GM23338 (cell line): Measurements from ENCODE around the gene SLC39A11. TPM values are rescaled to one million over a fixed set of nuclear protein-coding genes. Genes with fewer than 3 reads are reported as not detected.

Source experiments
- CREB1 ChIP-seq: fragments of 250-450 bp; sonication (Bioruptor Pico); IDR thresholded peaks from 2 replicates; pipeline ENCODE4 v1.5.0; 2020; ENCODE audit warnings: low read depth, mild to moderate bottlenecking, moderate library complexity
- CTCF ChIP-seq, 2 experiments: fragments of 200-600 bp in 1 of 2; sonication (generic) in 1 of 2; conservative IDR thresholded peaks; 2 replicates each; pipeline versions ENCODE4 v1.5.1 to v1.6.1; 2016 to 2017; ENCODE audit warnings: antibody characterized with exemption in 2 of 2, low read depth in 2 of 2, mild to moderate bottlenecking in 2 of 2, moderate library complexity in 1 of 2
- ETS1 ChIP-seq: IDR thresholded peaks from 2 replicates; pipeline ENCODE4 v1.6.1; 2016; ENCODE audit warnings: antibody characterized with exemption
- EZH2 ChIP-seq: fragments of 200-600 bp; sonication (generic); IDR thresholded peaks from one replicate; pipeline ENCODE4 v1.8.0; 2017; ENCODE audit warnings: antibody characterized with exemption, mild to moderate bottlenecking, low read depth; ENCODE audit not compliant: unreplicated experiment
- NANOG ChIP-seq: IDR thresholded peaks from 2 replicates; pipeline ENCODE4 v1.6.1; 2016; ENCODE audit warnings: antibody characterized with exemption, borderline replicate concordance
- POLR2AphosphoS5 ChIP-seq: IDR thresholded peaks from 2 replicates; pipeline ENCODE4 v1.6.1; 2016; ENCODE audit warnings: antibody characterized with exemption, low read depth
- ZNF331 ChIP-seq: fragments of 250-450 bp; sonication (Bioruptor Pico); IDR thresholded peaks from 2 replicates; pipeline ENCODE4 v1.5.0; 2020; ENCODE audit warnings: low read depth, mild to moderate bottlenecking, moderate library complexity
- polyA plus RNA-seq: library from polyadenylated mRNA; unstranded; fragments of >200 nt; fragmentation: Nextera tagmentation; extraction: Ambion mirVana; gene quantifications from 2 replicates; pipeline ENCODE4 v1.2.1, GENCODE V29; 2016
- total RNA-seq: library from RNA; depleted of rRNA; stranded (reverse); fragments of >200 nt; shearing (Covaris generic); gene quantifications from 2 replicates; pipeline ENCODE4 v1.2.3, GENCODE V29; 2014
- TF ChIP-seq, protein P1 (sequence below): fragments of 250-450 bp; sonication (Bioruptor Pico); IDR thresholded peaks from 2 replicates; pipeline ENCODE4 v1.5.0; 2020; ENCODE audit warnings: mild to moderate bottlenecking, moderate library complexity

Gene SLC39A11
- total and polyA plus RNA-seq, 2 experiments from 2014 or later = 10.8 to 18.1 TPM

- TF ChIP-seq, protein P1, sequence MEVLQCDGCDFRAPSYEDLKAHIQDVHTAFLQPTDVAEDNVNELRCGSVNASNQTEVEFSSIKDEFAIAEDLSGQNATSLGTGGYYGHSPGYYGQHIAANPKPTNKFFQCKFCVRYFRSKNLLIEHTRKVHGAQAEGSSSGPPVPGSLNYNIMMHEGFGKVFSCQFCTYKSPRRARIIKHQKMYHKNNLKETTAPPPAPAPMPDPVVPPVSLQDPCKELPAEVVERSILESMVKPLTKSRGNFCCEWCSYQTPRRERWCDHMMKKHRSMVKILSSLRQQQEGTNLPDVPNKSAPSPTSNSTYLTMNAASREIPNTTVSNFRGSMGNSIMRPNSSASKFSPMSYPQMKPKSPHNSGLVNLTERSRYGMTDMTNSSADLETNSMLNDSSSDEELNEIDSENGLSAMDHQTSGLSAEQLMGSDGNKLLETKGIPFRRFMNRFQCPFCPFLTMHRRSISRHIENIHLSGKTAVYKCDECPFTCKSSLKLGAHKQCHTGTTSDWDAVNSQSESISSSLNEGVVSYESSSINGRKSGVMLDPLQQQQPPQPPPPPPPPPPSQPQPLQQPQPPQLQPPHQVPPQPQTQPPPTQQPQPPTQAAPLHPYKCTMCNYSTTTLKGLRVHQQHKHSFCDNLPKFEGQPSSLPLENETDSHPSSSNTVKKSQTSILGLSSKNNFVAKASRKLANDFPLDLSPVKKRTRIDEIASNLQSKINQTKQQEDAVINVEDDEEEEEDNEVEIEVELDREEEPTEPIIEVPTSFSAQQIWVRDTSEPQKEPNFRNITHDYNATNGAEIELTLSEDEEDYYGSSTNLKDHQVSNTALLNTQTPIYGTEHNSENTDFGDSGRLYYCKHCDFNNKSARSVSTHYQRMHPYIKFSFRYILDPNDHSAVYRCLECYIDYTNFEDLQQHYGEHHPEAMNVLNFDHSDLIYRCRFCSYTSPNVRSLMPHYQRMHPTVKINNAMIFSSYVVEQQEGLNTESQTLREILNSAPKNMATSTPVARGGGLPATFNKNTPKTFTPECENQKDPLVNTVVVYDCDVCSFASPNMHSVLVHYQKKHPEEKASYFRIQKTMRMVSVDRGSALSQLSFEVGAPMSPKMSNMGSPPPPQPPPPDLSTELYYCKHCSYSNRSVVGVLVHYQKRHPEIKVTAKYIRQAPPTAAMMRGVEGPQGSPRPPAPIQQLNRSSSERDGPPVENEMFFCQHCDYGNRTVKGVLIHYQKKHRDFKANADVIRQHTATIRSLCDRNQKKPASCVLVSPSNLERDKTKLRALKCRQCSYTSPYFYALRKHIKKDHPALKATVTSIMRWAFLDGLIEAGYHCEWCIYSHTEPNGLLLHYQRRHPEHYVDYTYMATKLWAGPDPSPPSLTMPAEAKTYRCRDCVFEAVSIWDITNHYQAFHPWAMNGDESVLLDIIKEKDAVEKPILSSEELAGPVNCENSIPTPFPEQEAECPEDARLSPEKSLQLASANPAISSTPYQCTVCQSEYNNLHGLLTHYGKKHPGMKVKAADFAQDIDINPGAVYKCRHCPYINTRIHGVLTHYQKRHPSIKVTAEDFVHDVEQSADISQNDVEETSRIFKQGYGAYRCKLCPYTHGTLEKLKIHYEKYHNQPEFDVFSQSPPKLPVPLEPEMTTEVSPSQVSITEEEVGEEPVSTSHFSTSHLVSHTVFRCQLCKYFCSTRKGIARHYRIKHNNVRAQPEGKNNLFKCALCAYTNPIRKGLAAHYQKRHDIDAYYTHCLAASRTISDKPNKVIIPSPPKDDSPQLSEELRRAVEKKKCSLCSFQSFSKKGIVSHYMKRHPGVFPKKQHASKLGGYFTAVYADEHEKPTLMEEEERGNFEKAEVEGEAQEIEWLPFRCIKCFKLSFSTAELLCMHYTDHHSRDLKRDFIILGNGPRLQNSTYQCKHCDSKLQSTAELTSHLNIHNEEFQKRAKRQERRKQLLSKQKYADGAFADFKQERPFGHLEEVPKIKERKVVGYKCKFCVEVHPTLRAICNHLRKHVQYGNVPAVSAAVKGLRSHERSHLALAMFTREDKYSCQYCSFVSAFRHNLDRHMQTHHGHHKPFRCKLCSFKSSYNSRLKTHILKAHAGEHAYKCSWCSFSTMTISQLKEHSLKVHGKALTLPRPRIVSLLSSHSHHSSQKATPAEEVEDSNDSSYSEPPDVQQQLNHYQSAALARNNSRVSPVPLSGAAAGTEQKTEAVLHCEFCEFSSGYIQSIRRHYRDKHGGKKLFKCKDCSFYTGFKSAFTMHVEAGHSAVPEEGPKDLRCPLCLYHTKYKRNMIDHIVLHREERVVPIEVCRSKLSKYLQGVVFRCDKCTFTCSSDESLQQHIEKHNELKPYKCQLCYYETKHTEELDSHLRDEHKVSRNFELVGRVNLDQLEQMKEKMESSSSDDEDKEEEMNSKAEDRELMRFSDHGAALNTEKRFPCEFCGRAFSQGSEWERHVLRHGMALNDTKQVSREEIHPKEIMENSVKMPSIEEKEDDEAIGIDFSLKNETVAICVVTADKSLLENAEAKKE (CRISPR knock-in tag) = no peak
- TF ChIP-seq NANOG = no peak
- no peak for TF ChIP-seq EZH2
- no peak for TF ChIP-seq CREB1 (CRISPR knock-in tag)
- TF ChIP-seq POLR2AphosphoS5 = no peak
- TF ChIP-seq ETS1 = no peak
- no peak for TF ChIP-seq CTCF (conservative IDR thresholded peaks at IDR 0.05; ENCODE audit: low read depth in 2 of 2)
- no peak for TF ChIP-seq ZNF331
Measured at GRCh38 chr17:72713701-72714100, 378.8 kb downstream of the SLC39A11 start (continued).
